GM08714 (cell line): Measurements from ENCODE around the gene SORL1-AS1.

Experiments
- H3K4me3 ChIP-seq: fragments of 200-500 bp; sonication (Bioruptor generic); 2 replicates; pipeline ENCODE4 v1.5.1; 2014; ENCODE audit warnings: mild to moderate bottlenecking, low read length, inconsistent platforms
- ZNF274 ChIP-seq: IDR thresholded peaks from 2 replicates; pipeline ENCODE4 v1.6.1; 2012; ENCODE audit warnings: mild to moderate bottlenecking, low read depth, low read length

The SORL1-AS1 gene

GRCh38 chr11:121451986-121452608, 670 bp downstream of the SORL1-AS1 start, which contains the start of gene SORL1:
TSS of gene SORL1 (plus strand) at chr11:121452314. CDS start at chr11:121452332, 18 bp downstream.
- no peak for TF ChIP-seq ZNF274
- peak within 1 kb of the TSS; percentile 77 for H3K4me3 ChIP-seq

- no peak for TF ChIP-seq ZNF274
Measured at GRCh38 chr11:121451178-121451985, 1.4 kb downstream of the SORL1-AS1 start.

GRCh38 chr11:121450401-121450800, 2.4 kb downstream of the SORL1-AS1 start:
- peak overlapping the region; percentile 77; the same call in 1 of the 2 replicates for H3K4me3 ChIP-seq
- TF ChIP-seq ZNF274, result no peak

More at GRCh38 chr11:121451178-121451985, 1.4 kb downstream of the SORL1-AS1 start:
- peak overlapping the region; percentile 77 for H3K4me3 ChIP-seq

- no peak overlapping the region for H3K4me3 ChIP-seq
- TF ChIP-seq ZNF274, result no peak
Measured at GRCh38 chr11:121449626-121450025, 3.1 kb downstream of the SORL1-AS1 start.

GRCh38 chr11:121449123-121449522, 3.6 kb downstream of the SORL1-AS1 start:
- no peak for TF ChIP-seq ZNF274
- H3K4me3 ChIP-seq, result no peak overlapping the region; the same call in 1 of the 2 replicates

GRCh38 chr11:121448431-121448941, 4.3 kb downstream of the SORL1-AS1 start:
- no peak for TF ChIP-seq ZNF274

GRCh38 chr11:121448011-121448410, 4.8 kb downstream of the SORL1-AS1 start:
- no peak overlapping the region for H3K4me3 ChIP-seq
- no peak for TF ChIP-seq ZNF274

More at GRCh38 chr11:121448431-121448941, 4.3 kb downstream of the SORL1-AS1 start:
- H3K4me3 ChIP-seq, result no peak overlapping the region

GRCh38 chr11:121446752-121447156, 6.0 kb downstream of the SORL1-AS1 start:
- no peak overlapping the region; the same call in 1 of the 2 replicates for H3K4me3 ChIP-seq
- TF ChIP-seq ZNF274, result no peak

GRCh38 chr11:121445071-121445768, 7.5 kb downstream of the SORL1-AS1 start:
- H3K4me3 ChIP-seq, result peak overlapping the region; percentile 19; the same call in 1 of the 2 replicates
- no peak for TF ChIP-seq ZNF274

- TF ChIP-seq ZNF274, result no peak
- no peak overlapping the region for H3K4me3 ChIP-seq
Measured at GRCh38 chr11:121444526-121444925, 8.2 kb downstream of the SORL1-AS1 start.

- no peak for TF ChIP-seq ZNF274
- H3K4me3 ChIP-seq, result no peak overlapping the region
Measured at GRCh38 chr11:121443688-121444275, 9.0 kb downstream of the SORL1-AS1 start.

GRCh38 chr11:121441521-121441920, 11.2 kb downstream of the SORL1-AS1 start:
- H3K4me3 ChIP-seq, result no peak overlapping the region
- TF ChIP-seq ZNF274, result no peak

GRCh38 chr11:121439759-121440158, 13.0 kb downstream of the SORL1-AS1 start:
- no peak overlapping the region for H3K4me3 ChIP-seq
- no peak for TF ChIP-seq ZNF274

GRCh38 chr11:121439337-121439736, 13.4 kb downstream of the SORL1-AS1 start:
- no peak overlapping the region for H3K4me3 ChIP-seq
- no peak for TF ChIP-seq ZNF274
